OCI-LY1 (cell line): ENCODE measurements around the gene ZDHHC1.

Experiments used
- CTCF ChIP-seq: fragments of 200-600 bp; sonication (generic), shearing (Covaris generic); IDR thresholded peaks from 2 replicates; pipeline ENCODE4 v1.5.1; 2017; ENCODE audit warnings: mild to moderate bottlenecking, antibody characterized with exemption, low read length, moderate library complexity, mixed read lengths
- EZH2 ChIP-seq: fragments of 200-600 bp; sonication (generic), shearing (Covaris generic); IDR thresholded peaks from 2 replicates; pipeline ENCODE4 v1.8.0; 2017; ENCODE audit warnings: borderline replicate concordance, mixed run types, mild to moderate bottlenecking, antibody characterized with exemption, low read length, moderate library complexity, mixed read lengths

- TF ChIP-seq CTCF (no peak), EZH2 (no peak)
Observed at GRCh38 chr16:67423015-67423414, 6.7 kb upstream of the ZDHHC1 start.
